OCI-LY3 (cell line): Measurements from ENCODE around the gene SCN1A.

Source experiments
- EZH2phosphoT487 ChIP-seq: fragments of 200-600 bp; shearing (Covaris generic); IDR thresholded peaks from 2 replicates; pipeline ENCODE4 v1.6.1; 2018; ENCODE audit warnings: antibody characterized with exemption, mixed run types, low read depth
- TF ChIP-seq, protein P1 (sequence below): fragments of 200-600, 300-600 bp; sonication (generic); IDR thresholded peaks from 2 replicates; pipeline ENCODE4 v1.5.1; 2014; ENCODE audit warnings: antibody characterized with exemption, low read length, low read depth

DNA sequence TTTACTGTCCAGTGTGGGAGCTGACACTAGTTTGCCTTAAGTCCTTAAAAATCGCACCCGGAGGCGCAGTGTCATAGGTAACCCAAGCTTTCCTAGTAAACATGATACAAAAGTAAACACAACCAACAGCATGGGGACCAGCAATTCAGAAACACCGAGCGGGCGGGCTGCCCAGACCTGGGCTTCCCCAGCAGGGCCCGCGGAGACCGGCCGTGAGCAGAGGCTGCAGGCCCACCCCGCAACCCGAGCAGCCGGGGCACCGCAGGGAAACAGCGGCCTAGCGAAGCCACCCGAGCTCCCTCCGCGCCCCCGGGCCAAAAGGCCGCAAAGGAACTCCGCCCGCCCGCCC is 174.5 kb downstream of the SCN1A start:
- TF ChIP-seq, protein P1, sequence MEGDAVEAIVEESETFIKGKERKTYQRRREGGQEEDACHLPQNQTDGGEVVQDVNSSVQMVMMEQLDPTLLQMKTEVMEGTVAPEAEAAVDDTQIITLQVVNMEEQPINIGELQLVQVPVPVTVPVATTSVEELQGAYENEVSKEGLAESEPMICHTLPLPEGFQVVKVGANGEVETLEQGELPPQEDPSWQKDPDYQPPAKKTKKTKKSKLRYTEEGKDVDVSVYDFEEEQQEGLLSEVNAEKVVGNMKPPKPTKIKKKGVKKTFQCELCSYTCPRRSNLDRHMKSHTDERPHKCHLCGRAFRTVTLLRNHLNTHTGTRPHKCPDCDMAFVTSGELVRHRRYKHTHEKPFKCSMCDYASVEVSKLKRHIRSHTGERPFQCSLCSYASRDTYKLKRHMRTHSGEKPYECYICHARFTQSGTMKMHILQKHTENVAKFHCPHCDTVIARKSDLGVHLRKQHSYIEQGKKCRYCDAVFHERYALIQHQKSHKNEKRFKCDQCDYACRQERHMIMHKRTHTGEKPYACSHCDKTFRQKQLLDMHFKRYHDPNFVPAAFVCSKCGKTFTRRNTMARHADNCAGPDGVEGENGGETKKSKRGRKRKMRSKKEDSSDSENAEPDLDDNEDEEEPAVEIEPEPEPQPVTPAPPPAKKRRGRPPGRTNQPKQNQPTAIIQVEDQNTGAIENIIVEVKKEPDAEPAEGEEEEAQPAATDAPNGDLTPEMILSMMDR = no peak
- TF ChIP-seq EZH2phosphoT487 = no peak
